DND-41 (cell line): ENCODE data around the gene OR14I1.

Experiments
- EZH2 ChIP-seq: IDR thresholded peaks from 3 replicates; pipeline ENCODE4 v1.6.1; 2012; ENCODE audit warnings: borderline replicate concordance, low read depth, mild to moderate bottlenecking, moderate library complexity, low read length, inconsistent platforms; ENCODE audit not compliant: severe bottlenecking
- TF ChIP-seq, protein P1 (sequence below): IDR thresholded peaks from 2 replicates; pipeline ENCODE4 v1.5.1; 2012; ENCODE audit warnings: borderline replicate concordance, low read length, moderate library complexity, mild to moderate bottlenecking; ENCODE audit not compliant: poor library complexity, severe bottlenecking; ENCODE audit errors: extremely low read depth

DNA sequence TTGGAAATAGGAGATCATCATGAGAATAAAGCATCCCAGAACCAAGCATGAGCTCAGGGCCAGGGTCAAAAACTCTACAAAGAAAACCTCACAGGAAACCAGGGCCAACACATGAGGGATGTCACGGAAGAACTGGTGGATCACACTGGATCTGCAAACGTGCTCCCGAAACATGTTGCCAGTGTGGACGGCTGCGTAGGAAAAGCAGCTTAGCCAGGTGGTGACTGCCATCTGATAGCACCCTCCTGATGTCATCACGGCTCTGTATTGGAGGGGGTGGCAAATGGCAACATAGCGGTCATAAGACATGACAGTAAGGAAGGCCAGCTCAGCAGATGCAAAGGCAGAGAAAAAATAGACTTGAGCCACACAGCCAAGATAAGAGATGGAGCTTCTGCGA, 20.9 kb downstream of the OR14I1 start:
- TF ChIP-seq, protein P1, sequence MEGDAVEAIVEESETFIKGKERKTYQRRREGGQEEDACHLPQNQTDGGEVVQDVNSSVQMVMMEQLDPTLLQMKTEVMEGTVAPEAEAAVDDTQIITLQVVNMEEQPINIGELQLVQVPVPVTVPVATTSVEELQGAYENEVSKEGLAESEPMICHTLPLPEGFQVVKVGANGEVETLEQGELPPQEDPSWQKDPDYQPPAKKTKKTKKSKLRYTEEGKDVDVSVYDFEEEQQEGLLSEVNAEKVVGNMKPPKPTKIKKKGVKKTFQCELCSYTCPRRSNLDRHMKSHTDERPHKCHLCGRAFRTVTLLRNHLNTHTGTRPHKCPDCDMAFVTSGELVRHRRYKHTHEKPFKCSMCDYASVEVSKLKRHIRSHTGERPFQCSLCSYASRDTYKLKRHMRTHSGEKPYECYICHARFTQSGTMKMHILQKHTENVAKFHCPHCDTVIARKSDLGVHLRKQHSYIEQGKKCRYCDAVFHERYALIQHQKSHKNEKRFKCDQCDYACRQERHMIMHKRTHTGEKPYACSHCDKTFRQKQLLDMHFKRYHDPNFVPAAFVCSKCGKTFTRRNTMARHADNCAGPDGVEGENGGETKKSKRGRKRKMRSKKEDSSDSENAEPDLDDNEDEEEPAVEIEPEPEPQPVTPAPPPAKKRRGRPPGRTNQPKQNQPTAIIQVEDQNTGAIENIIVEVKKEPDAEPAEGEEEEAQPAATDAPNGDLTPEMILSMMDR: no peak
- TF ChIP-seq EZH2: no peak
